HL-60 (cell line): Measurements from ENCODE around the gene DLK1.

Experiments used
- POLR2AphosphoS5 ChIP-seq: IDR thresholded peaks from 2 replicates; pipeline ENCODE4 v1.6.1; 2012; ENCODE audit warnings: low read depth
- TF ChIP-seq, protein P1 (sequence below): IDR thresholded peaks from 2 replicates; pipeline ENCODE4 v1.6.1; 2012; ENCODE audit warnings: low read depth; ENCODE audit not compliant: insufficient replicate concordance
- TF ChIP-seq, protein P2 (sequence below): IDR thresholded peaks from one replicate; pipeline ENCODE4 v1.5.1; 2011; ENCODE audit warnings: low read length, control low read depth, inconsistent platforms; ENCODE audit not compliant: insufficient read depth

DNA sequence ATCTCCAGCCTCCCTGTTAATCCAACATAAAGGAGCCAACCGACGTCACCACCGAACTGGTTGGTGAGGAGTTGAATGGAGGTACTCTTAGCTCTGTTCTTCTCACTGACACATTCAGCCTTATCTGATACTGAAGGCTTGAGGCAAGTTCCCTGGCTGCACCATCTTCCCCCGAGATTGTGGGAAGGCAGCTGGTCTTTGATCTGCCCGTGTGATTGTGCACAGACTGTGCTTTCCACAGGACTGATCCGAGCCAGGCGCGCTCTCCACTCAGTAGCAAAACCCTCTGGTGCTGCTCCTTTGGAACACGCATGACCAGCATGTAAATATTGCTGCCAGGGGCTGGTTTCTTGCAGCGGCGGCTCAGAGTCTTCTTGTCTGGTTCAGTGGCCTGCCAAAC is 30.1 kb upstream of the DLK1 start:
- TF ChIP-seq, protein P1, sequence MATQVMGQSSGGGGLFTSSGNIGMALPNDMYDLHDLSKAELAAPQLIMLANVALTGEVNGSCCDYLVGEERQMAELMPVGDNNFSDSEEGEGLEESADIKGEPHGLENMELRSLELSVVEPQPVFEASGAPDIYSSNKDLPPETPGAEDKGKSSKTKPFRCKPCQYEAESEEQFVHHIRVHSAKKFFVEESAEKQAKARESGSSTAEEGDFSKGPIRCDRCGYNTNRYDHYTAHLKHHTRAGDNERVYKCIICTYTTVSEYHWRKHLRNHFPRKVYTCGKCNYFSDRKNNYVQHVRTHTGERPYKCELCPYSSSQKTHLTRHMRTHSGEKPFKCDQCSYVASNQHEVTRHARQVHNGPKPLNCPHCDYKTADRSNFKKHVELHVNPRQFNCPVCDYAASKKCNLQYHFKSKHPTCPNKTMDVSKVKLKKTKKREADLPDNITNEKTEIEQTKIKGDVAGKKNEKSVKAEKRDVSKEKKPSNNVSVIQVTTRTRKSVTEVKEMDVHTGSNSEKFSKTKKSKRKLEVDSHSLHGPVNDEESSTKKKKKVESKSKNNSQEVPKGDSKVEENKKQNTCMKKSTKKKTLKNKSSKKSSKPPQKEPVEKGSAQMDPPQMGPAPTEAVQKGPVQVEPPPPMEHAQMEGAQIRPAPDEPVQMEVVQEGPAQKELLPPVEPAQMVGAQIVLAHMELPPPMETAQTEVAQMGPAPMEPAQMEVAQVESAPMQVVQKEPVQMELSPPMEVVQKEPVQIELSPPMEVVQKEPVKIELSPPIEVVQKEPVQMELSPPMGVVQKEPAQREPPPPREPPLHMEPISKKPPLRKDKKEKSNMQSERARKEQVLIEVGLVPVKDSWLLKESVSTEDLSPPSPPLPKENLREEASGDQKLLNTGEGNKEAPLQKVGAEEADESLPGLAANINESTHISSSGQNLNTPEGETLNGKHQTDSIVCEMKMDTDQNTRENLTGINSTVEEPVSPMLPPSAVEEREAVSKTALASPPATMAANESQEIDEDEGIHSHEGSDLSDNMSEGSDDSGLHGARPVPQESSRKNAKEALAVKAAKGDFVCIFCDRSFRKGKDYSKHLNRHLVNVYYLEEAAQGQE: no peak
- no peak for TF ChIP-seq POLR2AphosphoS5
- TF ChIP-seq, protein P2, sequence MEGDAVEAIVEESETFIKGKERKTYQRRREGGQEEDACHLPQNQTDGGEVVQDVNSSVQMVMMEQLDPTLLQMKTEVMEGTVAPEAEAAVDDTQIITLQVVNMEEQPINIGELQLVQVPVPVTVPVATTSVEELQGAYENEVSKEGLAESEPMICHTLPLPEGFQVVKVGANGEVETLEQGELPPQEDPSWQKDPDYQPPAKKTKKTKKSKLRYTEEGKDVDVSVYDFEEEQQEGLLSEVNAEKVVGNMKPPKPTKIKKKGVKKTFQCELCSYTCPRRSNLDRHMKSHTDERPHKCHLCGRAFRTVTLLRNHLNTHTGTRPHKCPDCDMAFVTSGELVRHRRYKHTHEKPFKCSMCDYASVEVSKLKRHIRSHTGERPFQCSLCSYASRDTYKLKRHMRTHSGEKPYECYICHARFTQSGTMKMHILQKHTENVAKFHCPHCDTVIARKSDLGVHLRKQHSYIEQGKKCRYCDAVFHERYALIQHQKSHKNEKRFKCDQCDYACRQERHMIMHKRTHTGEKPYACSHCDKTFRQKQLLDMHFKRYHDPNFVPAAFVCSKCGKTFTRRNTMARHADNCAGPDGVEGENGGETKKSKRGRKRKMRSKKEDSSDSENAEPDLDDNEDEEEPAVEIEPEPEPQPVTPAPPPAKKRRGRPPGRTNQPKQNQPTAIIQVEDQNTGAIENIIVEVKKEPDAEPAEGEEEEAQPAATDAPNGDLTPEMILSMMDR: no peak
